ENCODE data around the gene LMTK2. TPM values are rescaled to one million over a fixed set of nuclear protein-coding genes. Genes with fewer than 3 reads are reported as not detected.
A peak's percentile ranks its signal among the peaks of the same experiment; 100 is the strongest.
"Not testable (repeated sequence)": the region's sequence is repeated elsewhere in the genome, so short reads cannot be mapped to it uniquely, and the experiment has no call there.

The LMTK2 gene
- total RNA-seq, 4 donors from 2014 or later: 10.4 to 14.4 (median 12.3) TPM

- Histone ChIP-seq H3K27ac (peak overlapping the region in 3 of 4 donors; percentile 25 to 84 (median 82)), H3K9me3 (no peaks in the 10 kb centered on the region), H3K36me3 (peaks cover 0 to 68% (median 5%) of the 10 kb centered on the region in 3 donors), H3K4me3 (peak overlapping the region in 1 of 4 donors; percentile 23), H3K4me1 (peaks cover 0 to 18% (median 7%) of the 10 kb centered on the region in 4 donors), H3K27me3 (no peaks in the 10 kb centered on the region)
- no peak for TF ChIP-seq EP300 (IDR thresholded peaks at IDR 0.05)
- no peak for TF ChIP-seq CTCF (IDR thresholded peaks at IDR 0.05)
- TF ChIP-seq POLR2A (IDR thresholded peaks at IDR 0.05): no peak
- 38 to 49% methylated on average over 24 to 34 of the region's 41 CpGs for WGBS, 2 donors
- peak in 1 of 2 donors; percentile 37 for DNase-seq (ENCODE audit: low spot score in 2 of 2)
Observed at GRCh38 chr7:98217623-98218582, 111.2 kb downstream of the LMTK2 start.

GRCh38 chr7:98219382-98219781 lies 112.7 kb downstream of the LMTK2 start:
- not testable (repeated sequence) for H3K27ac ChIP-seq; H3K4me3 ChIP-seq; DNase-seq (ENCODE audit: low spot score in 2 of 2); H3K27me3 ChIP-seq; H3K9me3 ChIP-seq
- WGBS, 2 donors: 92 to 94% methylated on average over 6 of the region's 6 CpGs
- Histone ChIP-seq H3K36me3 (peaks cover 0 to 83% (median 5%) of the 10 kb centered on the region in 3 donors), H3K4me1 (peaks cover 0 to 14% (median 7%) of the 10 kb centered on the region in 4 donors)

GRCh38 chr7:98221611-98222532 lies 115.2 kb downstream of the LMTK2 start:
- Histone ChIP-seq H3K9me3 (no peaks in the 10 kb centered on the region), H3K36me3 (peaks cover 0 to 94% (median 5%) of the 10 kb centered on the region in 3 donors), H3K4me3 (no peak overlapping the region), H3K27ac (no peak overlapping the region), H3K4me1 (peaks cover 0 to 14% (median 7%) of the 10 kb centered on the region in 4 donors), H3K27me3 (no peaks in the 10 kb centered on the region)
- DNase-seq (ENCODE audit: low spot score in 2 of 2): no peak
- WGBS, 2 donors: 93% methylated on average over 23 to 29 of the region's 34 CpGs
- TF ChIP-seq EP300 (IDR thresholded peaks at IDR 0.05): no peak
- no peak for TF ChIP-seq POLR2A (IDR thresholded peaks at IDR 0.05)
- no peak for TF ChIP-seq CTCF (IDR thresholded peaks at IDR 0.05)

- no peak for TF ChIP-seq CTCF (IDR thresholded peaks at IDR 0.05)
- TF ChIP-seq EP300 (IDR thresholded peaks at IDR 0.05): no peak
- no peak for TF ChIP-seq POLR2A (IDR thresholded peaks at IDR 0.05)
- Histone ChIP-seq H3K4me3 (no peak overlapping the region), H3K9me3 (no peaks in the 10 kb centered on the region), H3K27ac (no peak overlapping the region), H3K27me3 (no peaks in the 10 kb centered on the region), H3K4me1 (peaks cover 0 to 12% (median 6%) of the 10 kb centered on the region in 4 donors), H3K36me3 (peaks cover 0 to 94% (median 5%) of the 10 kb centered on the region in 3 donors)
- WGBS, 2 donors: 87 to 94% methylated on average over 18 to 20 of the region's 30 CpGs
- no peak for DNase-seq (ENCODE audit: low spot score in 2 of 2)
Observed at GRCh38 chr7:98222533-98223195, 116.0 kb downstream of the LMTK2 start.

- no peak overlapping the region for H3K27ac ChIP-seq
- TF ChIP-seq EP300 (IDR thresholded peaks at IDR 0.05) (no peak), CTCF (IDR thresholded peaks at IDR 0.05) (no peak), POLR2A (IDR thresholded peaks at IDR 0.05) (no peak)
- peaks cover 0 to 96% (median 5%) of the 10 kb centered on the region in 3 donors for H3K36me3 ChIP-seq
- no peak overlapping the region for H3K4me3 ChIP-seq
- peaks cover 0 to 4% (median 2%) of the 10 kb centered on the region in 4 donors for H3K4me1 ChIP-seq
- no peak for DNase-seq (ENCODE audit: low spot score in 2 of 2)
- WGBS, 2 donors: 82 to 86% methylated on average over 15 of the region's 15 CpGs
- H3K27me3 ChIP-seq: no peaks in the 10 kb centered on the region
- no peaks in the 10 kb centered on the region for H3K9me3 ChIP-seq
Observed at GRCh38 chr7:98223351-98223897, 116.8 kb downstream of the LMTK2 start.
